GM18505 (cell line): ENCODE measurements around the gene SDCCAG8.

Experiments used
- ATAC-seq: cut with Tn5 transposase; IDR thresholded peaks from one replicate; pipeline ENCODE4 v1.9.1; 2021; ENCODE audit not compliant: unreplicated experiment
- POLR2A ChIP-seq: IDR thresholded peaks from 4 replicates; pipeline ENCODE4 v1.6.1; 2011; ENCODE audit warnings: borderline replicate concordance; ENCODE audit not compliant: insufficient read depth, insufficient read length; ENCODE audit errors: extremely low read depth

The SDCCAG8 gene

DNA sequence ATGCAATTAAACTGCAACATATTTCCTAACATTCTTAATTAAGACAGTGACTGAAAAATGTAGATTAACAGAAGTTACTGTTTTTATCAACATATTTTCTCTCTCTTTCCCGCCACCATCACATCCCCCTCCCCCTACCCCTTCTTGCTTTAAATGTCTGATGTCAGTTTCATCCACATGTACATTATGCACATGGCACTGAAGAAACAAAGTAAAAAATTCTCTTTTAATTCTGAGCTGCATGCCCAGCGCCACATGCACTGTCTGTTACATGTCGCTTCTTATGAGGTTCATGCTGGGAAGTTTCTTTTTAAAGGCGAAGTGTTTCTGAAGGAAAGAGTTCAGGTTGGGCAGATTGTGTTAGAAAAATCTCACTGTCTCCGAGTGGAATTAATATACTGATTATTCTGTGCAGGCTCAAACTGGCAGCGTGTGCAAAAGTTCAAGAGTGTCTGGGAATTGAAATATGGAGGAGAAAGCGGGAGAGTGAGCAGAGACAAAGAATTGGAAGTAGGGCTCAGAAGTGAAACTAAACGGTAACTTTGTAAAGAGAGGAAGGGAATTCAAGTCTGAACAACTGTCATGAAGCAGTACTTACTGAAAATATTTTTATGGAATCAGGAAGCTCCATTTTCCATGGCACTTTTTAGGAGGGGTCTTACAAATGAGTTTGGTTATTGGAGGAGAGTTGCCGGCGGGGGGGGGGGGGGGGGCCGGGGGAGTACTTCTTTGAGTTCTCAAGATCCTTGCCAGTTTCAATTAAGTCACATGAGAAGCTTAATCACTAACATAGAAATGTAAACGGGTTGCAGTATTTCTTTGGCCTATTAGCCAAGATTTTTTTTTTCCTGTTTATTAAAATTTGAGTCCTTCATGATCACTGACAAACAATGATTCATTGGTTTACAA lies 217.6 kb downstream of the SDCCAG8 start:
- ATAC-seq, result no peak
- no peak for TF ChIP-seq POLR2A

DNA sequence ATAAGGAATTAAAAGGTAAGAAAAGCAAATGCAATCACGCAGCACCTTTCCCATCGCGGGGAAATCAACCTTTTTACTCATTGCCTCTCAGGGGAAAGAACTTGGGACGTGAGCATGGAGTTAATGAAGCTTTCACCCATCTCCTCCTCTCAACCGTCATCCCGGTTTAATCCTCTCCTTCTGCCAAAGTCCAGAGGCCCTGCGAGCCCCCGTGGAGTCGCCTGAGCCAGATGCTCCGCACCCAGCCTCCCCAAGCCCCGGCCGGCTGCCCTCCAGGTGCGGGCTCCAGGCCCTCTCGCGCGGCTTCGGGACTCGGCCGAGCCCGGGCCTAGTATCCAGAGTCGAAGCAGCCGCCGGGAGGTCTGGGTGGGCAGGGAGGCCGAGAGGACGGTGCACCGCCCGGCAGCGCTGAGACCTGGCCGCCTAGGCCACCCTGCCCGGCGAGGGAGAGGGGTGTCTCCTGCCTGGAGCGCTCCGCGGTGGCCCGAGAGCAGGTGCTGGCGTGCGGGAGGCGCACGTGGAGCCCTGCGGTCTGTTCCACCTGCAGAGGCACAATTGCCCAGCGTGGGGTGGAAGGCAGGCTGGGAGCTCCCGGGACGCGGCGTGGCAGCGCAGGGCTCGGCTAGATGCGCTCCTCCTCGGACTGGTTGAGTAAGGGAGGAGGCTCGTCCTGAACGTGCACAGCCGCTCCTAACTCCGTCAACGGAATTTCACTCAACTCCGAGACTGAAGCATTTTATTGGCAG lies 218.5 kb downstream of the SDCCAG8 start:
- no peak for ATAC-seq
- no peak for TF ChIP-seq POLR2A

- ATAC-seq, result no peak
- TF ChIP-seq POLR2A, result no peak
Observed at GRCh38 chr1:243474906-243475305, 219.1 kb downstream of the SDCCAG8 start.

DNA sequence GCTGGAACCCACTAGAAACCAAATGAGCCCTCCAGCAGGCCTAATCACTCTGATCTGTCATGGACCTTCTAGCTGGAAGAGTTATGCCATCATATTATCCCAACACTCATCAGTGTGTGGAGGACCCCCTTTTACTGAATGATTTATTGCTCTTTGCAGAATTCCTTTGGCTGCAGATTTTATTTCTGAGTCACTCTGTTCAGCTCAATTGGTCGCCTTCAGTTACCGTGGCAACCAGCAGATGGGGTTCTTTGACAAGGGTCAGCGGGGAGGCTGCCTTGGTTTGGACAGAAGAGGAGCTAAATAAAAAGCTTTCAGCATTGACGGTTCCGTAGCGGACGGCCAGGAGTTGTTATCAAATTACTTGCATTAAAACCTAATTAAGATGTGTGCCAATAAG lies 220.1 kb downstream of the SDCCAG8 start:
- TF ChIP-seq POLR2A, result no peak
- ATAC-seq, result no peak

DNA sequence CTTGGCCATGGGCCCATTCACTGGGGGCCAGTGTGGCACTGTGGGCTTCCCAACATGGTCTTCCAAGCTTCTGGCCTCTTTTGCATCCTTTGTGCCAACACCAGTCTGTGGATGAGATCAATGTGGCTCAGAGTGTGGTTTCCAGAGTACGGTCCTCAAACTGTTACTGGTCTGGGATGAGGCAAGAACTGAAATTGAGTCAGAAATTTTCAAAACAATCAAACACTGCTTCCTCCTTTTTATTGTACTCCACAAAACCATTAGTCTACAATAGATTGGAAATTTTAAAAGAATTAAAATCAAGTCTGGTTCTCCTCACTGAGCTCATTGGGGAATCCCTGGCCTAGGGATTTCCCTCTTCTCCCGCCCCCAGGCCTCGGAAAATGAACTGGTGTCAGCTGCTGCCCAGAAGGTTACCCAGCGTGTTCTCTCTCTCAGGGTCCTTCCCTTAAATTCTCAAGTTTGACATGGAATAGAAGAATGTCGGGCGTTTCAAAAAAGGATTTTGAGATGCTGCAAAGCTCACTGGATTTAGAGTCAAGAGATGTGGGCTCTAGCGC lies 222.0 kb downstream of the SDCCAG8 start:
- TF ChIP-seq POLR2A, result no peak
- ATAC-seq, result no peak

DNA sequence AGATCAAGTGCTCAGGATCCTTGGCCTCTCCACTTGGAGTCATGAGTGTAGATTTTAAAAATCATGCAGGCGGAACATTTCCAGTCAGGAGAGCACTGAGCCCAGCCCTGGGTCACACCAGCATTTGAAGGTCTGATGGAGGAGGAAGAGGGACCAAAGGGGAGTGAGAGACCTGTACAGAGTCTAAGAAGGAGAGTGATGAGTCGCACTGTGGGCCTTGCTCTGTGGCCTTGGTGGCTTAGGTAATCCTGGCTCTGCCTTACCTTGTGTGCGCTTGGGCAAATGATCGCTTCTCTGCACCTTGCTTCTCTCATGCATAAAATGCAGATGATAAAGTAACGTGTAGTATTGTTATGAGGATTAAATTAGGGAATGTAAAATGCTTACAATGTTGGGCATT lies 225.3 kb downstream of the SDCCAG8 start:
- no peak for TF ChIP-seq POLR2A
- ATAC-seq, result no peak

DNA sequence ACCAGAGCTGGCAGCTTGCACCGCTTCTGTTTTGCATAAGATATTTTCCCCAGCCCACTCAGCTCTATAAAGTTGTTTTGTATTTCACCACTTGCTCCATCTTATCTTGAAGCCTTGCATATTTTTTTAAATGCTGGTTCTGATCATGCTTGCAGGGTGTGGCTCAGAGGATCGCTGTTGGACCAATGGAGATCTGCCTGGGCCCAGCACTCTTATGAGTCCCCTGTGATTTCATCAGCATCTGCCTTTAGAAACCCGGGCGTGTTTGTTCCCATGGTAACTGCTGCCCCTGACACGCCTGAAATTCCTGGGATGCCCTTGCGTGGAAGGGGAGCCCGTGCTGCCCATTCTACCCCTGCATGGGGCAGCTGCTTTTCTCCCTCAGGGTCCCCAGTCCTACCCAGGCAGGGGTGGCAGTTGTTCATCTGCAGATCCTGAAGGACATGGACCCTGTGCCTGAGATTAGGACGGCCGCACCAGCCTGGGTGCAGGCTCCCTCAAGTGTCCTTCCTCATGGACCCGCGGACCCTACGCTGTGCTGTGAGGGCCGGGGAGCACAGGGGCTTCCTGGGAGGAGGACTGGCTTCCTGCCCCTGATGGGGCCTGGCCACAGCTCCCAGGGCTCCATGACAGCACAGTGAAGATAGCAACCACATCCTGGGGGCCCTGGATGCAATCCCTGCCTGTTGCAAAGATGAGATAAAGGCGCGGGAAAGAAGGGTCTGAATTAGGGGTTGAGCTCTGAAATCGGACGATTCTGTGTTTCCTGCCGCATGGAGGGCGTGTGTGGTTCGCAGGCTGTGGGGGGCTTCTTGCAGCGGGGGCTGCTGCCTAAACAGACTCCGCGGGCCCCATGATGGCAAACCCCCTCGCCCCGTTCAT lies 226.5 kb downstream of the SDCCAG8 start:
- TF ChIP-seq POLR2A, result no peak
- ATAC-seq, result no peak

GRCh38 chr1:243483071-243483771 lies 227.4 kb downstream of the SDCCAG8 start:
- no peak for TF ChIP-seq POLR2A
- no peak for ATAC-seq

DNA sequence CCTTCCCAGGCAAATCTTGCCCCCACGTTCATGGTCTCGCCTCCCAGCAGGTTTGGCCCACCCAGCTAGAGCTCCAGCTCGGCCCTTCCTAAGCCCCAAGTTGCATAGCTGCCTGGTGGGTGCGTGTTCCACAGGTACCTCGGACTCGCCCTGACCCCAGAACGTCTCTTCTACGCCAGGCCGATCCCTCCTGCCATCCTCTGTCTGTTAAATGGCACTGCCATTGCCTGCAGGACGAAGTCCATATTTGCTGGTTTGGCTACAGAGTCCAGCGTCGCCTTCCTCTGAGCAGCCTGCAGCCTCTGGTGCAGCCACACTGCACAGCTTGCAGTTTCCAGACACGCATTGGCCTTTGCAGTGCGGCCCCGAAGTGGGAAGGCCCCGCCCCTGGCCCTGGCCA lies 228.1 kb downstream of the SDCCAG8 start:
- ATAC-seq, result no peak
- TF ChIP-seq POLR2A, result no peak

DNA sequence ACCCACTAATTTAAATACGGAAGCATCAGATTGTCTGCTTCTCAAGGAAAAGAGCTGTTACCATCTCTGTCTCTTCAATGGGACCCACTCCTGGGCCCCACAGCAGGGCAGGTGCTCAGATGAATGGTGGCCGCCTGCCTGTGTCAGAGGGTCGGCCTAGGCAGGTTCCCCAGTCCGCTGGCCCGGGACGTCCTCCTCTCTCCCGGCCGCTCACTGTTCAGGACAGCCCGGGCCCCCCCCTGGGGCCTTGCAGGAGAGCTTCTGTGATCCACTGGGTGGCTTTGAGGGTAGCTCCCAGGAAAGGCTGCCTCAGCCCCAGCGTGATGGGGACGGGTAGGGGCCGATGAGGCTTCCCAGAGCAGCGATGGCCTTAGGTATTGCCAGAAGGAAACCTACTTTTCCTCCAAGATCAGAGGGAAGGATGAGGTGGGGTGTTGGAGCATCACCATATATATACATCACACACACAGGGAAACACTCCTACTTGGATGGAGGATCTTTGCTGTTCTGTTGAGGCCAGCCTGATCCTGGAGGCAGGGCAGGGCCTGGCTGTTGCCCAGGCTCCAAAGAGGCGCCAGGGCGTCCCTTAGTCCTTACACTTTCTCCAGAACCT lies 231.3 kb downstream of the SDCCAG8 start:
- no peak for TF ChIP-seq POLR2A
- no peak for ATAC-seq

- no peak for ATAC-seq
- no peak for TF ChIP-seq POLR2A
Observed at GRCh38 chr1:243487649-243488227, 231.9 kb downstream of the SDCCAG8 start.
